Astrocyte of the hippocampus (primary cell): Measurements from ENCODE around the gene SPPL2B.

Experiments used
- DNase-seq: peaks from one replicate; pipeline ENCODE4 v3.0.0; 2011; ENCODE audit warnings: low read depth, low spot score

The SPPL2B gene

DNA sequence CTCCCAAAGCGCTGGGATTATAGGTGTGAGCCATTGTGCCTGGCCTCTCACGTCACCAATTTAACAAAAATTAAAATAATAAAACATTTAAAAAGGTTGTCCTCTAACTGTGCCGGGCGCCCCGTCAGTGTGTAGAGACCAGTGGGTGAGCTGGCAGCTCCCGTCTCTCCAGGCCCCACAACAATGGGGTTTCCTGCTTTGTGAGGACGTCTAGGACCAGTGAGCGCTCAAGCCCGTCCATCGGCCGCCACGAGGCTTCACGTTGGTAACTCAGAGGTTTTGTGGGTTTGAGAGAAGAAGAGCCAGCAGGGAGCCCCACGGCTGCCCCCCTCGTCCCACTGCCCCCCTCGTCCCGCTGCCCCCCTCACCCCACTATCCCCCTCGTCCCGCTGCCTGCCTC, 4.8 kb upstream of the SPPL2B start:
- DNase-seq = no peak

DNA sequence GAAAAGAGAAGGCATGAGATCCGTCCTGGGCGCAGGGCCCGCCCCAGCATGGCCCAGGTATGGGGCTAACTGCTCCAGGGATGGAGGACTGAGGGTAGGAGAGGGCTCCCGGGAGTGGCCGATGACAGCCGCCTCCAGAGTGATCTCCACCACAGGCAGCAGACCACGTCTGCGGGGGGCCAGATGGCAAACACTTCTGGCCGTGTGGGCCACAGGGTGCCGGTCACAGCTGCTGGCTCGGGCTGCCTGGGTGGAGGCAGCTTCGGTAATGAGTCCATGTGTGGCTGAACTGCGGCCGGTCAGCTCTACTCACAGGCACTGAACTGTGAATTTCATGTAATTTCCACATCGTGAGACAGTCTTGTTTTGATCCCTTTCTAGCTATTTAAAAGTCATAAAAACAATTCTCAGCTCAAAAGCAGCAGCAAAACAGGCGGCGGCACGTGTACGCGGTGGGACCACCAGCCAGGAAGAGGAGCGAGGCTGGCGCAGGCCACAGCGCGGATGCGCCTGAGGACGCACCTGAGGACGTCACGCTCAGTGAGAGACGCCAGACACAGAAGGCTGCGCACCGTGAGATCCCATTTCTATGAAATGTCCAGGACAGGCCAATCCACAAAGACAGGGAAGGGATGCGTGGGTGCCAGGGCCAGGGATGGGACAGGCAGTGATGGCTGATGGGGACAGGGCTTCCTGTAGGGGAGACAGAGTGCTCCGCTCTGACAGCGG, 4.1 kb upstream of the SPPL2B start:
- no peak for DNase-seq

DNA sequence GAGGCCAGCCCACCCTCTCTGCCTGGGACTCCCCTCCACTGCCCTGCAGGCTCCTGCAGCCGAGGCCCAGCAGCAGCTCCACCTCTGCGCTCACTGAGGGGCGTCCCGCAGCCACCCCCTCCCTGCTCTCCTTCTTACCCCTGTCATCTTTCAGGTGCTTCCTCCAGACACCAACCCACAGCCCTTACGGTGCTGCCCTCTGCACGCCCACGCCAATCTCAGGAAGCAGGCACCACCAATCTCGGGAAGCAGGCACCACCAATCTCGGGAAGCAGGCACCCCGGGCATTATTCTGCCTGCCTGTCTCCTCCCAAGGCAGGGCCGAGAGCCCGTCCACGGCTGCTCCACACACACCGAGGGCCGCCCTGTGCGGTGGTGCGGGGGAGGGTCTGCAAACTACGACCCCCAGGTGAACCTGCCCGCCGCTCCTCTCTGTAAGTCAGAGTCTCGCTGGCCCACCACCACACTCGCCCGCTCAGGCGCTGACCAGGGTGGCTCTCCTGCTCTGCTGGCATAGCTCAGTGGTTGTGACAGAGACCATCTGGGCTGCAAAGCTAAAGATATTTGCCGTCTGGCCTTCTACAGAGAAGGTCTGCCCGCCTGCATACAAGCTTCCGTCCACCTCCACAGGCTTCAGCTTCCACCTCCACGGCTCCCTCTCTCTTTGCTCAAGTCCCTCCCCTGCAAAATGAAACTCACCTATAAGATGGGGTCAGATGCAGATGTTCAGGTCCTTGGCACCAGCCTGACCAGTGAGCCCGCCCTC, 3.0 kb upstream of the SPPL2B start:
- no peak for DNase-seq

DNA sequence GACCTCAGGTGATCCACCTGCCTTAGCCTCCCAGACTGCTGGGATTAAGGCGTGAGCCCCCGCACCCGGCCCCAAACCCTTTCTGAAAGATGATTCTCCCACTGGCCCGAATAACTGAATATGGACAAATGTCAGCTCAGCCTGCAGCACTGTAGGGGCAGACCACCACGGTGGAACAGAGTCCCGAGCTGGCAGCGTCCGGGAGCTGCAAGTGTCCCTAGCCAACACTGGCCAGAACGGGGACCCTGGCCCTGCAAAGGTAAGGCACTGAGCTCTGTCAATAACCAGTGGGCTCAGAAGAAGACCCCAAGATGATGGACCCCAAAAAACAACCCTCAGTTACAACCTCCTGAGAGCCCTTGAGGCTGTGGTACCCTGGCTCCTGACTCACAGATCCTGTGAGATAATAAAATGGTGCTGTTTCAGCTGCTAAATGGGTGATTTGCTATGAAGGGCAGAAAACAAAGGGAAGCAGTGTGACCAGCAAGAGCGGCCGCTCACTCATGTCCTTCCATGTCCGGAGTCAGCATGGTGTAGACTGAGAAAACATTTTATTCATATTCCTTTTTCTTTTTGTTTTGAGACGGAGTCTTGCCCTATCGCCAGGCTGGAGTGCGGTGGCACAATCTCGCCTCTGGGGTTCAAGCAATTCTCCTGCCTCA, 1.7 kb upstream of the SPPL2B start:
- no peak for DNase-seq

DNA sequence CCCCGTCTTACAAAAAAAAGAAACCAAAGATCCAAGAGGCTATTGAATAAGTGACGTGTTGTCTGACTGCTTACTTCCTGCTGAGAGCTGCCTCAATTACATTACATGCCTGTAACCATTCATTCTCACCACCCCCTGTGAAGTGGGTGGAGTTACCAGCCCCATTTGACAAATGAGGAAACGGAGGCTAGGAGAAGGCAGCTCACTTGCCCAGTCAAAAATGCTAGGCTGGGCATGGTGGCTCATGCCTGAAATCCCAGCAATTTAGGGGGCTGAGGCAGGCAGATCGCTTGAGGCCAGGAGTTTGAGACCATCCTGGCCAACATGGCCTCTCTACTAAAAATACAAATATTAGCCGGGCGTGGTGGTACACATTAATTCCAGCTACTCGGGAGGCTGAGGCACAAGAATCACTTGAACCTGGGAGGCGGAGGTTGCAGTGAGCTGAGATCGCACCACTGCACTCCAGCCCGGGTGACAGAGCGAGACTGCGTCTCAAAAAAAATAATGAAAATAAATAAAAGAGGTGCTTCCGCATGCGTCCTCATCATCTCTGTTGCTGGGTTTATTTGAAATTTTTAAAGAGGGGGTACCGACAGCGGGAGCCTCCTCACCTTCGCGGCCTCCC, 597 bp upstream of the SPPL2B start:
- peak; percentile 89 for DNase-seq

DNA sequence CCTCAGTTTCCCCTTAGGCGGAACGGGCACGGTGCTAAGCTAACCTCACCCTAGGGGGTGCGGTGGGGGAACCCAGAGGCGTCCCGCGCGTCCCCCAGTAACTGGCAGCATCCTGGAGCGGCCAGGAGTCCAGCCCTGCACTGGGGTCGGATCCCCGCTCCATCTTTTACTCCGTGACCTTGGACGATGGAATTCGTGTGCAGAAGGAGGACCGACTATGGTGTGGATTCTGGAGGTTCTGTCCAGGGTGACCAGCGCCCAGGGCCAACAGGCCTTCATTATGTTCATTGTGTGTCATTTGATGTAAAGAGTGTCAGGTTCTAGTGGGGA, 630 bp downstream of the SPPL2B start:
- DNase-seq = no peak

DNA sequence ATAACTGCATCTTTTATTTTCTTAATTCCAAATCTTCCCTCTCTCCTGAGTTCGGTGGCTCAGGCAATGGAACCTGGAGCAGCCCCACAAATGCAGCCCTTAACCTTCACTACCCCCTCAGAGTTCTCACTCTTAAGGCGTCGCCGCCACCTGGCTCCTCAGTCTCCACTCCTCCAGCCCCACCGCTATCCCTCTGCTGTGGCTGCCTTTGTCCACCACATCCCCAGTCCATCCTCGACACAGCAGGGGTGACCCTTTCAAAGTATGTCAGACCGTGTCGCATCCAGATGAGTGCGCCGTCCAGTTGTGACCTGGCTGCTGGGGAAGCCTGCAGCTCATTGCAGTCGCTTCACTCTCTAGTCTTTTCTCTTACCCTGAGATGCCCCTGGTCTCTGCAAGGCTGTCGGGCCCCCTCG, 1.0 kb downstream of the SPPL2B start:
- DNase-seq = no peak

DNA sequence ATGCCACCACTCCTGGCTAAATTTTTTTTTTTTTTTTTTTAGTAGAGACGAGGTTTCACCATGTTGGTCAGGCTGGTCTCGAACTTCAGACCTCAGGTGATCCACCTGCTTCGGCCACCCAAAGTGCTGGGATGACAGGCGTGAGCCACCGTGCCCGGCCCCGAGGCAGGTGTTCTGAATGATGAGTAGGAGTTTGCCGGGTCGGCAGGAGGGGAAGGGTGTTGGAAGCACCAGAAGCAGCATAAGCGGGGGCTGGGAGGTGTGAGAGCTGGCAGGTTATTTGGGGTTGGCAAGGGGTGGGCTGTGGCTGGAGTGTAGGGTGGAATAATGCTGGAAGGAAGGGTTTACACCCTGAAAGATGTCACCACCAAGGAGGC, 1.8 kb downstream of the SPPL2B start:
- DNase-seq = no peak

DNA sequence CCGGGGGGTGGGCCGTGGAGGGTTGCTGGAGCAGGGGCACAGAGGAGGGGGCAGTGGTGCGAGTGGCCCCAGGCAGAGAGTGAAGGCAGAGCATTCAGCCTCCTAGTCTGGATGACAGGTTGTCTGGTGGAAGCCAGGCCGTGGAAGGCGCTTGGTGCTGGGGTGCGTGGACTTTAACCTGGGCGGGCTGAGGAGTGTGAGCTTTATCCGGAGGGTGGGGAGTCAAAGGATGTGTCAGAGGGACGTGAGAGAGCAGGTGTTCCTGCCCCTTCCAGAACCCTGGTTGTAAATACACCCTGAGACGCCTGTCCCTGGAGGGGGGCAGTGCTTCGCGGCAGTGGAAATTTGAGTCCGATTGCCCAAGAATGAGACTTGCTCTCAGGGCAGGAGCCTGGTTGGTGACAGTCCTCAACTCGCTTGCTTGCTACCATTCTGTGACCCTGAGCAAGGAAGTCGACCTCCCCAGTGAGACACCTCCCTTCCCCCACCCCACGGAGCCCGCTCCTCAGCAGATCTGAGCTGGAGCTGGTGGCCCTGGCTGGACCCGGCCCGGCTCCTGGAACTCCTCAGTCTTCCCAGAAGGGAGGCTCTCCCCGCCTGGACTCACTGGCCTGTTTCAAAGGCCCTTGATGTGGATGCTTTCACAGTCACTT, 2.3 kb downstream of the SPPL2B start:
- DNase-seq = no peak

DNA sequence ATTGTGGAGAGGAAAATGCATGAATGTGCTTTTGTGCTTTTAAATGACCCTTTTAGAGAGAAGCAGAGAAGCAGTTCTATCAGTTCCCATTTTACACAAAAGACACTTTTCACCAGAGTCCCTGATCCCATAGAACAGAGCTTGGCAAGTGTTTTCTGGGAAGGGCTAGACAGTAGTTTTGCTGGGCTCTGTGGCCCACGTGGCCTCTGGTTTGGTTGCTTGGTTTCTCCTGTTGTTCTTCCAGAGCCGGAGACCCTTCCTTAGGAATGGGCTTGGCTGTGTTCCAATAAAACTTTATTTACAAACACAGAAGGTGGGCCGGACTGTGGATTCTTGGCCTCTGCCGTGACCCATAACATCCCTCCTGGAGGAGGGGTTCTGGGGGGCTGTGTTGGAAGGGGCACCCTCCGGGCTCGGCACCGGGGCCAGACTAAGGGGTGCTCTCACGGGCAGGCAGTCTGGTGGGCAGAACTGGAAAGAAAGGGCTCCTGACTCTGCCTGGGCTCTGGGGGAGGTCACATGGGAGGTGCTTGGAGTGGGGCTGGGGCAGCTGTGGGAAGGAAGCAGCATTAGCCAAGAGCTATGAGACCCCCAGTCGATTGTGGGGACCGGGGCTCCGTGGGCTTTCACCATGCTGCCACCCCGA, 3.2 kb downstream of the SPPL2B start:
- no peak for DNase-seq

DNA sequence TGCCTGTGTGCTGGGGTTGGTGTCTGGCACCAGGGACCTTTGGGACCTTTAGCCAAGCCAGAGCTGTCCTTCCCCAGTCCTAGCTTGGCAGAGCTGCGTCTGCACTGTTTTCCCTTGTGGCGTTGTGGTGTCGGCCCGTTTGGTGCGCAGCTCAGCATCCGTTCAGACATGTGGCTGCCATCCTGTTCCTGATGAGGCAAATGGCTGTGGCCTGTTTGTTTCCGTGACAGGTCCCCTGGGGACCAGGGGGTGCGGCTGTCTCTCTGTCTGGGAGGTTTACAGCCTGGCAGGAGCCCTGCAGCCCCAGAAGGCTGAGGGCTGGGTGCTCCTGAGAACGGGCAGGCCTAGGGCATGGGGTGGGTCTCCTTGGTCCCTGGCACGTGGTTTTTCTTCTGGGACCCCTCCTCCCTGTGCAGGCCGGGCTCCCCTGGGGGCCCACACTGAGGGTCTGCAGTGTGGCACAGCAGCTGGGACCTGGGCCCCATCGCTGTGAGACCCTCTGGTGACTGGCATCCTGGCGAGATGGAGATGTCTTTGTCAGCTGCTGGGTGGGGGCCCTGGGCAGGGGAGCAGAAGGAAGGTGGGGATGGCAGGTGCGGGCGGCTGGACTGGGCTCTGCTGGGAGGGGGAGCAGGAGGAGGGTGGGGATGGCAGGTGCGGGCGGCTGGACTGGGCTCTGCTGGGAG, 4.0 kb downstream of the SPPL2B start:
- no peak for DNase-seq

DNA sequence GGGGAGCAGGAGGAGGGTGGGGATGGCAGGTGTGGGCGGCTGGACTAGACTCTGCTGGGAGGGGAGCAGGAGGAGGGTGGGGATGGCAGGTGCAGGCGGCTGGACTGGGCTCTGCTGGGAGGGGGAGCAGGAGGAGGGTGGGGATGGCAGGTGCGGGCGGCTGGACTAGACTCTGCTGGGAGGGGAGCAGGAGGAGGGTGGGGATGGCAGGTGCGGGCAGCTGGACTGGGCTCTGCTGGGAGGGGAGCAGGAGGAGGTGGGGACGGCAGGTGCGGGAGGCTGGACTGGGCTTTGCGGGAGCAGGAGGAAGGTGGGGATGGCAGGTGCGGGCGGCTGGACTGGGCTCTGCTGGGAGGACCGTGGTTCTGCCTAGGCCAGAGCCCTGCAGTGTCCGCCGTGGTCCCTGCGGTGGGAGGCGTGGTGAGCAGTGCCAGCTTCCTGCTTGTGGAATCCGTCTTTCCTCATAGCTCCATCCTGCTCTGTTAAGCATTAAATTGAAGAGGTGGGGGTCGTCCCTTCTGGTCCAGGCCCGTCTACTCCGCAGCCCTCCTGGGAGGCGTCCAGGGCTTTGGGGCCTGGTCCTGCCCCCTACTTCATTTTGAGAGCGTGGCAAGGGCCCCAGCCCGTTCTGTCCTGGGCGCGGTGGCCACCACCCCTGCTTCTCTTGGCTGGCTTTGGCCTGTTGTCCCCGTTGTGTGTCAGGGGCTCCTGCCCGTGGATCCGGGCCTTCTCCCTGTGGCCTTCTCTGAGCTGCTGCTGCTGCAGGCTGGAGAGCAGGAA, 4.7 kb downstream of the SPPL2B start:
- DNase-seq = no peak

DNA sequence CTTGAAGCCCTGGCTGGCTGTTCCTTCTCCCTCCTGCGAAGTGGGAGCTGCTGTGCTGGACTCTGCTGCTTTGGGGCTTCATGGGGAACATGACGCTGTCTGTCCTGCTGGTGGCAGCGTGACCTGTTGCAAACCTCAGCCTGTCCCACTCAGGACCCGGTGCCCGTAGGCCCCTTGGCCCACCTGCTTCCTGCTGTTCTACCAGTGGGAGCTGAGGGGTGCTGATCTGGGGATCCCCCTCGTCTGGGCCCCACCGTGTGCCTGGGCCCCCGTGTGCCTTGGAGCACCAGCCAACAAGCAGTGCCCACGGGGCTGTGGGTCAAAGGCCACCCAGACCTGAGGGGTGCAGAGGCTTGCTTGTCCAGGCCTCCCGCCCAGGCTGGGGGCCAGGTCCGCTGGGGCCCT, 5.3 kb downstream of the SPPL2B start:
- DNase-seq = no peak

DNA sequence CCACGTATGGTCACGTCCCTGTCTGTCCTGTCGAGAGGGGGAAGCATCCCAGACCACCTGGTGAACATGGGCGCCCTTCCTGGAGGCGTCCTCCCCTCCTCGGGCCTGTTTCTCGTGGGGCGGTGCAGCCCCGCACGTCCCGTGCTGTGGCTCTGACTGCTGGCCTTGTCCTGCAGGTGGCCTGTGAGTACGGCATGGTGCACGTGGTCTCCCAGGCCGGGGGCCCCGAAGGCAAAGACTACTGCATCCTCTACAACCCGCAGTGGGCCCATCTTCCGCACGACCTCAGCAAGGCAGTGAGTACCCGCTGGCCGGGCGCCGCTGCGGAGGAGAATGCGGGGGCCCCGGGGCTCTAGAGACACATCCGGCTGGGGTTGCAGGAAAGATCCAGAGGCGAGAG, 5.9 kb downstream of the SPPL2B start:
- DNase-seq = no peak

DNA sequence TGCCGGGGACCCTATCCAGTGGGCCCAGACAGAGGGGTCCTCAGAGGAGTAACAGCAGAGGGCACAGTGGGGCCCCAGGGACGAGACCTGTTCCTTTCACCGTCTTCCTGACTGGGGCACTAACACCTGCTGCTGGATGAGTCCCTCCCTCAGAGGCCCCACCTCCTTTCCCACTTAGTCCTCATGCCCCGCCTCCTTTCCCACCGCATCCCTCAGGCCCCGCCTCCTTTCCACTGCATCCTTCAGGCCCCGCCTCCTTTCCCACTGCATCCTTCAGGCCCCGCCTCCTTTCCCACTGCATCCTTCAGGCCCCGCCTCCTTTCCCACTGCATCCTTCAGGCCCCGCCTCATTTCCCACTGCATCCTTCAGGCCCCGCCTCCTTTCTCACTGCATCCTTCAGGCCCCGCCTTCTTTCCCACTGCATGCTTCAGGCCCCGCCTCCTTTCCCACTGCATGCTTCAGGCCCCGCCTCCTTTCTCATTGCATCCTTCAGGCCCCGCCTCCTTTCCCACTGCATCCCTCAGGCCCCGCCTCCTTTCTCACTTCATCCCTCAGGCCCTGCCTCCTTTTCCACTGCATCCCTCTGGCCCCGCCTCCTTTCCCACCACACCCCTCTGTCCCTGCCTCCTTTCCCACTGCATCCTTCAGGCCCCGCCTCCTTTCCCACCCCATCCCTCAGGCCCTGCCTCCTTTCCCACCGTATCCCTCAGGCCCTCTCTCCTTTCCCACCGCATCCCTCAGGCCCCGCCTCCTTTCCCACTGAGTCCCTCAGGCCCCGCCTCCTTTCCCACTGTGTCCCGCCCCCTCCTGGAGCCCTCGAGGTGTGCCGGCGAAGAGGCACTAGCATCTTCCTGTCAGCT, 6.7 kb downstream of the SPPL2B start:
- DNase-seq = no peak

DNA sequence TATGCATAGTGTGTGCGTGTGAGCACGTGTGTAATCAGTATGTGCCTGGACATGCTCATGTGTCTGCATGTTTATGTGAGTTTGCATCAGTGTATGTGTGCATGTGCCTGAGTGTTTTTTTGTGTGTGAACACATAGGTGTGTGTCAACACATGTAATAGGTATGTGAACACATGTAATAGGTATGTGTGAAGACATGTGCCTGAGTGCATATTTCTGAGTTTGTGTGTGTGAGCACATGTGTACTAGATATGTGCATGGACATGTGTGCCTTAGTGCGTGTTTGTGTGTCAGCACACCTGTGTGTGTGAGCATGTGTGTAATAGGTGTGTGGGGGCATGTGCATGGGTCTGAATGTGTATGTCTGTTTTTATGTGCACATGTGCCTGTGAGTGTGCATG, 7.4 kb downstream of the SPPL2B start:
- no peak for DNase-seq

DNA sequence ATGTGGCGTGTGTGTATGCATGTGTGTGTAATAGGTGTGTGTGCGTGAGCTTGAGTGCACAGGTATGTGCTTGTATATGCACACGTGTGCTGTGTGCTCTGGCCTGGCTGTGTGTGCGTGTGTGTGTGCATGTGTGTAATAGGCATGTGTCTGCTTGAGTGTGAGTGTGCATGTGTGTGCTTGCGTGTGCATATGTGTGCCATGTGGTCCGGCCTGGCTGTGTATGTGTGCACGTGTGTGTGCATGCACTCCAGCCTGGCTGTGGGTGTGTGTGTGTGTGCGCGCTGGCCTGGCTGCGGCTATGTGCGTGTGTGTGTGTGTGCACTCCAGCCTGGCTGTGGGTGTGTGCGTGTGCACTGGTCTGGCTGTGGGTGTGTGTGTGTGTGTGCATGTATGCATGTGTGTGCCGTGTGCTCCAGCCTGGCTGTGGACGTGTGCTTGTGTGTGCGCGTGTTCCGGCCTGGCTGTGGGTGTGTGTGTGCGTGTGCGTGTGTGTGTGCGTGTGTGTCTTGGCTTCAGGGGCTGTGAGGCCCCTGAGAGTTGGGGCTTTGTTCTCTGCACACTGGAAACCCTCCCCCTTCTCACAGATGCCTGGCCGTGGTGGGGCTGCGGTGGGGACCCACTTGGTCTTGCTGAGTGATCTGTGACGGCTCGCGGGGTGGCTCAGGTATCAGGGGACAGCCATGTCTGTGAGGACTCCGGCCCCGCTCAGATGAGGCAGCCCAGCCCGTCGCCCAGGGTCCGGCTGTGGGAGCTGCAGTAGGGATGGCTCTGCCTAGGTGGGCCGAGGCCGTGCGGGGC, 8.2 kb downstream of the SPPL2B start:
- DNase-seq = no peak

DNA sequence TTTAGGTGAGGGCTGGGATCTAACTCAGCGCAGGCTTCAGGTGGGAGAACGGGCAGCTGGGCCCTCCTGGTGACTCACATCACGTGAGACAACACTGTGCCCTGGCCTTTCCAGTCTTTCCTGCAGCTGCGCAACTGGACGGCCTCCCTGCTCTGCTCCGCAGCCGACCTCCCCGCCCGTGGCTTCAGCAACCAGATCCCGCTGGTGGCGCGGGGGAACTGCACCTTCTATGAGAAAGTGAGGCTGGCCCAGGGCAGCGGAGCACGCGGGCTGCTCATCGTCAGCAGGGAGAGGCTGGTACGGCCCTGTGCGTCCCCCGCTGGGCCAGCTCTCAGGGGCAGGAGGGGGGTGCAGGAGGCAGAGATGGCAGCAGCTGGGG, 8.8 kb downstream of the SPPL2B start:
- peak; percentile 89 for DNase-seq
